ENCODE results near the gene LEF1.

DNA sequence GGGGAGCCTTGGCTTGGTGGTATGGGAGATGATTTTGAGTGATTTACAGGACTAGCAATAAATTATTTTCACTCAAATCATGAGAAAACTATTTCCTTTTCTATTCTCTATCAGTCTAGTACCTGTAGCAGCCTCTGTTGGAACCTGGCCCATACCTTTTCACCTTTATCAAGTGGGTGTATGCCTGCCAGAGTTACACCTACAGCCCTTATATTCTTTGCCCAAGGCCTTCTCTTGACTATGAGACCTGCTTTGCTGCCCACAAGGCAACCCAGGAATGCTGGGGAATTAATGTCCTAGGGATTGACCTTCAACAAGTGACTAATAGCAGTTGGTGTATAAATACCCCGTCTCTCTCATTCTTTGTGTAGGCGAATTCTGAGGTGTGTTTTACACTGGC is 20.0 kb upstream of the LEF1 start:
- TF ChIP-seq, protein P1, sequence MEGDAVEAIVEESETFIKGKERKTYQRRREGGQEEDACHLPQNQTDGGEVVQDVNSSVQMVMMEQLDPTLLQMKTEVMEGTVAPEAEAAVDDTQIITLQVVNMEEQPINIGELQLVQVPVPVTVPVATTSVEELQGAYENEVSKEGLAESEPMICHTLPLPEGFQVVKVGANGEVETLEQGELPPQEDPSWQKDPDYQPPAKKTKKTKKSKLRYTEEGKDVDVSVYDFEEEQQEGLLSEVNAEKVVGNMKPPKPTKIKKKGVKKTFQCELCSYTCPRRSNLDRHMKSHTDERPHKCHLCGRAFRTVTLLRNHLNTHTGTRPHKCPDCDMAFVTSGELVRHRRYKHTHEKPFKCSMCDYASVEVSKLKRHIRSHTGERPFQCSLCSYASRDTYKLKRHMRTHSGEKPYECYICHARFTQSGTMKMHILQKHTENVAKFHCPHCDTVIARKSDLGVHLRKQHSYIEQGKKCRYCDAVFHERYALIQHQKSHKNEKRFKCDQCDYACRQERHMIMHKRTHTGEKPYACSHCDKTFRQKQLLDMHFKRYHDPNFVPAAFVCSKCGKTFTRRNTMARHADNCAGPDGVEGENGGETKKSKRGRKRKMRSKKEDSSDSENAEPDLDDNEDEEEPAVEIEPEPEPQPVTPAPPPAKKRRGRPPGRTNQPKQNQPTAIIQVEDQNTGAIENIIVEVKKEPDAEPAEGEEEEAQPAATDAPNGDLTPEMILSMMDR (IDR thresholded peaks at IDR 0.05): no peak
- TF ChIP-seq POLR2A (IDR thresholded peaks at IDR 0.05): no peak
- no peak for TF ChIP-seq POLR2AphosphoS5 (IDR thresholded peaks at IDR 0.05; ENCODE audit: insufficient read depth in 1 of 2, low read depth in 1 of 2)
